K562 treated with DMSO at 1 percent for 48 hours (cell line): ENCODE results near the gene MS4A8. TPM values are rescaled to one million over a fixed set of nuclear protein-coding genes. Genes with fewer than 3 reads are reported as not detected.

ENCODE experiments used
- total RNA-seq: library from RNA; unstranded; fragments of 300-600 nt; gene quantifications from 2 replicates; pipeline ENCODE4 v1.2.3, GENCODE V29; 2022; ENCODE audit warnings: low replicate concordance; ENCODE audit errors: extremely low read depth

Gene MS4A8
- not detected in 2 replicates for total RNA-seq

GRCh38 chr11:60699284-60699691, at the start of gene MS4A8:
Gene MS4A8 (plus strand): TSS chr11:60699612. CDS start chr11:60700861, 1,249 bp downstream.

GRCh38 chr11:60724420-60724819, 25.0 kb downstream of the MS4A8 start, which contains the start of gene MS4A18:
Gene MS4A18 (plus strand): TSS chr11:60724720.

GRCh38 chr11:60756307-60757032, 57.1 kb downstream of the MS4A8 start, which contains the start of gene MS4A15:
Gene MS4A15 (plus strand): TSS chr11:60756867. CDS start chr11:60763734, 6,867 bp downstream.

Other genes with a start within 250 kb of the MS4A8 start
- gene MS4A1, start 243.8 kb upstream of the MS4A8 start, total RNA-seq, result not detected in 2 replicates
- not detected in 2 replicates for gene MS4A12, start 206.8 kb upstream of the MS4A8 start, total RNA-seq
- not detected in 2 replicates for gene MS4A13, start 184.2 kb upstream of the MS4A8 start, total RNA-seq
- not detected in 2 replicates for gene MS4A18, start 25.1 kb downstream of the MS4A8 start, total RNA-seq
- gene MS4A15, start 57.3 kb downstream of the MS4A8 start, total RNA-seq, result not detected in 2 replicates
- not detected in 2 replicates for gene MS4A10, start 85.7 kb downstream of the MS4A8 start, total RNA-seq
- not detected in 2 replicates for gene CCDC86, start 142.5 kb downstream of the MS4A8 start, total RNA-seq
- gene PTGDR2, start 156.3 kb downstream of the MS4A8 start, total RNA-seq, result not detected in 2 replicates
- not detected in 2 replicates for gene ZP1, start 167.9 kb downstream of the MS4A8 start, total RNA-seq
- not detected in 2 replicates for gene PRPF19, start 207.0 kb downstream of the MS4A8 start, total RNA-seq
- not detected in 2 replicates for gene TMEM109, start 214.5 kb downstream of the MS4A8 start, total RNA-seq
- gene TMEM132A, start 224.8 kb downstream of the MS4A8 start, total RNA-seq, result not detected in 2 replicates